OCI-LY1 (cell line): ENCODE results near the gene ZPR1.

Experiments
- H2AFZ ChIP-seq: fragments of 200-600 bp; sonication (generic), shearing (Covaris generic); 2 replicates; pipeline ENCODE4 v1.6.0; 2014; ENCODE audit warnings: antibody characterized with exemption, mild to moderate bottlenecking, low read length
- H3F3A ChIP-seq: fragments of 200-600 bp; sonication (generic), shearing (Covaris generic); 2 replicates; pipeline ENCODE4 v1.6.0; 2014; ENCODE audit warnings: mild to moderate bottlenecking, antibody characterized with exemption, low read length, moderate library complexity; ENCODE audit not compliant: insufficient read depth
- H3K27ac ChIP-seq: fragments of 200-600 bp; sonication (generic); 2 replicates; pipeline ENCODE4 v1.5.1; 2014; ENCODE audit warnings: low read length, mixed run types, mild to moderate bottlenecking, low read depth; ENCODE audit not compliant: poor library complexity, severe bottlenecking
- H3K27me3 ChIP-seq: fragments of 200-600 bp; sonication (generic); 2 replicates; pipeline ENCODE4 v1.6.0; 2014; ENCODE audit warnings: antibody characterized with exemption, mild to moderate bottlenecking, low read length, moderate library complexity; ENCODE audit not compliant: insufficient read depth
- H3K36me3 ChIP-seq: fragments of 200-600 bp; sonication (generic); 2 replicates; pipeline ENCODE4 v1.6.1; 2014; ENCODE audit warnings: mild to moderate bottlenecking, antibody characterized with exemption, low read length, moderate library complexity, mixed read lengths; ENCODE audit not compliant: insufficient read depth
- H3K4me1 ChIP-seq: fragments of 200-600 bp; sonication (generic); 2 replicates; pipeline ENCODE4 v1.5.1; 2014; ENCODE audit warnings: mild to moderate bottlenecking, low read length, moderate library complexity; ENCODE audit not compliant: insufficient read depth, severe bottlenecking
- H3K4me2 ChIP-seq: fragments of 200-600 bp; sonication (generic), shearing (Covaris generic); 2 replicates; pipeline ENCODE4 v1.6.1; 2014; ENCODE audit warnings: low read length
- H3K4me3 ChIP-seq: fragments of 200-600 bp; sonication (generic); 2 replicates; pipeline ENCODE4 v1.5.1; 2014; ENCODE audit warnings: low read length, low read depth, mild to moderate bottlenecking, mixed read lengths; ENCODE audit not compliant: poor library complexity, severe bottlenecking
- H3K79me2 ChIP-seq: fragments of 200-600 bp; shearing (Covaris generic); 2 replicates; pipeline ENCODE4 v1.6.1; 2016; ENCODE audit warnings: mixed run types, low read length, mixed read lengths; ENCODE audit not compliant: insufficient read depth
- H3K9ac ChIP-seq: fragments of 200-600 bp; sonication (generic), shearing (Covaris generic); 2 replicates; pipeline ENCODE4 v1.6.1; 2014; ENCODE audit warnings: mild to moderate bottlenecking, low read length, mixed read lengths
- H3K9me2 ChIP-seq: fragments of 200-600 bp; sonication (generic), shearing (Covaris generic); 2 replicates; pipeline ENCODE4 v1.6.1; 2014; ENCODE audit warnings: low read depth, mild to moderate bottlenecking, low read length, mixed read lengths
- H3K9me3 ChIP-seq: fragments of 200-600 bp; shearing (Covaris generic); 2 replicates; pipeline ENCODE4 v1.6.1; 2014; ENCODE audit warnings: low read length, mixed read lengths
- H4K20me1 ChIP-seq: fragments of 200-600 bp; sonication (generic), shearing (Covaris generic); 2 replicates; pipeline ENCODE4 v1.6.0; 2016; ENCODE audit warnings: mild to moderate bottlenecking, low read length; ENCODE audit not compliant: insufficient read depth
- EZH2 ChIP-seq: fragments of 200-600 bp; sonication (generic), shearing (Covaris generic); IDR thresholded peaks from 2 replicates; pipeline ENCODE4 v1.8.0; 2017; ENCODE audit warnings: borderline replicate concordance, mixed run types, mild to moderate bottlenecking, antibody characterized with exemption, low read length, moderate library complexity, mixed read lengths
- TF ChIP-seq, protein P1 (sequence below): fragments of 200-600 bp; sonication (generic), shearing (Covaris generic); IDR thresholded peaks from 2 replicates; pipeline ENCODE4 v1.5.1; 2017; ENCODE audit warnings: mild to moderate bottlenecking, antibody characterized with exemption, low read length, moderate library complexity, mixed read lengths

The ZPR1 gene

DNA sequence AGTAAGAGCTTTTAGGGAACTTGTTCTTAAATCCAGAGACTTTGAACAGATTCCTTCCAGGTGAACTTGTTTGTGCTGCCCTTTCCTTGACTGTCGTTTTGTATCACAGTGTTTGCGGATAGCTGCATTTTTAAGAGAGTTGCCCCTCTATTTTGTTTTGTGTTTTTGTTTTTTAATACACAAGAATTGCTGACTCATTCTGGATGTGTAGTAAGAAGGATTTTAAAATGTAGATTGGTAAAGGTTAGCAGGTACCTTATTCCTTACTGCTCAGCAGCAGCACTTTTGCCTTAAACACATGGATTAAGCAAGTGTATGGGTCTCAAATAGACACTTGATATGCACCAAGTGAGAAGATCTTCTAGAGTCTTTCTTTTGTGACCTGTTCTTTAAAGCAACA, 12.8 kb upstream of the ZPR1 start:
- H3K36me3 ChIP-seq = no peaks in the 10 kb centered on the region; the same call in 1 of the 2 replicates
- no peaks in the 10 kb centered on the region for H3K27me3 ChIP-seq
- H3K79me2 ChIP-seq = no peaks in the 10 kb centered on the region
- H4K20me1 ChIP-seq = no peaks in the 10 kb centered on the region
- no peak overlapping the region for H3K4me2 ChIP-seq
- no peaks in the 10 kb centered on the region for H3K9me3 ChIP-seq
- TF ChIP-seq, protein P1, sequence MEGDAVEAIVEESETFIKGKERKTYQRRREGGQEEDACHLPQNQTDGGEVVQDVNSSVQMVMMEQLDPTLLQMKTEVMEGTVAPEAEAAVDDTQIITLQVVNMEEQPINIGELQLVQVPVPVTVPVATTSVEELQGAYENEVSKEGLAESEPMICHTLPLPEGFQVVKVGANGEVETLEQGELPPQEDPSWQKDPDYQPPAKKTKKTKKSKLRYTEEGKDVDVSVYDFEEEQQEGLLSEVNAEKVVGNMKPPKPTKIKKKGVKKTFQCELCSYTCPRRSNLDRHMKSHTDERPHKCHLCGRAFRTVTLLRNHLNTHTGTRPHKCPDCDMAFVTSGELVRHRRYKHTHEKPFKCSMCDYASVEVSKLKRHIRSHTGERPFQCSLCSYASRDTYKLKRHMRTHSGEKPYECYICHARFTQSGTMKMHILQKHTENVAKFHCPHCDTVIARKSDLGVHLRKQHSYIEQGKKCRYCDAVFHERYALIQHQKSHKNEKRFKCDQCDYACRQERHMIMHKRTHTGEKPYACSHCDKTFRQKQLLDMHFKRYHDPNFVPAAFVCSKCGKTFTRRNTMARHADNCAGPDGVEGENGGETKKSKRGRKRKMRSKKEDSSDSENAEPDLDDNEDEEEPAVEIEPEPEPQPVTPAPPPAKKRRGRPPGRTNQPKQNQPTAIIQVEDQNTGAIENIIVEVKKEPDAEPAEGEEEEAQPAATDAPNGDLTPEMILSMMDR = no peak
- no peak for TF ChIP-seq EZH2
- H2AFZ ChIP-seq = no peak overlapping the region
- no peaks in the 10 kb centered on the region for H3K9me2 ChIP-seq
- H3K9ac ChIP-seq = no peak overlapping the region
- H3K27ac ChIP-seq = no peak overlapping the region
- H3K4me1 ChIP-seq = no peaks in the 10 kb centered on the region
- H3K4me3 ChIP-seq = no peak overlapping the region
- H3F3A ChIP-seq = no peaks in the 10 kb centered on the region

GRCh38 chr11:116798368-116798767, 10.5 kb upstream of the ZPR1 start:
- Histone ChIP-seq H3K27ac (no peak overlapping the region), H3K27me3 (no peaks in the 10 kb centered on the region), H3K4me3 (no peak overlapping the region), H3K4me1 (no peaks in the 10 kb centered on the region), H2AFZ (no peak overlapping the region), H4K20me1 (no peaks in the 10 kb centered on the region), H3K79me2 (no peaks in the 10 kb centered on the region), H3K9me2 (no peaks in the 10 kb centered on the region), H3K9ac (no peak overlapping the region), H3K36me3 (no peaks in the 10 kb centered on the region; the same call in 1 of the 2 replicates), H3K4me2 (no peak overlapping the region), H3K9me3 (no peaks in the 10 kb centered on the region), H3F3A (no peaks in the 10 kb centered on the region)
- TF ChIP-seq, protein P1 = no peak
- no peak for TF ChIP-seq EZH2

- H3F3A ChIP-seq = no peaks in the 10 kb centered on the region
- H3K4me1 ChIP-seq = no peaks in the 10 kb centered on the region
- H3K9me3 ChIP-seq = no peaks in the 10 kb centered on the region
- no peak overlapping the region for H3K27ac ChIP-seq
- TF ChIP-seq, protein P1 = no peak
- no peak for TF ChIP-seq EZH2
- H4K20me1 ChIP-seq = no peaks in the 10 kb centered on the region
- H3K79me2 ChIP-seq = no peaks in the 10 kb centered on the region
- H3K4me3 ChIP-seq = no peak overlapping the region
- no peaks in the 10 kb centered on the region for H3K9me2 ChIP-seq
- H2AFZ ChIP-seq = no peak overlapping the region
- no peaks in the 10 kb centered on the region; the same call in 1 of the 2 replicates for H3K36me3 ChIP-seq
- H3K4me2 ChIP-seq = no peak overlapping the region
- H3K9ac ChIP-seq = no peak overlapping the region
- H3K27me3 ChIP-seq = no peaks in the 10 kb centered on the region
These were observed 10.0 kb upstream of the ZPR1 start for GRCh38 chr11:116797816-116798215.
